ENCODE results near the gene ITGB2.

GRCh38 chr21:44867464-44867863 lies 53.2 kb downstream of the ITGB2 start:
- TF ChIP-seq EZH2 (IDR thresholded peaks at IDR 0.05; ENCODE audit: borderline replicate concordance, low read length): no peak
- TF ChIP-seq CTCF (IDR thresholded peaks at IDR 0.05; ENCODE audit: low read length): no peak

All from OCI-LY1 (cell line).